Fibroblast of lung (primary cell): ENCODE data around the gene ART4. TPM values are rescaled to one million over a fixed set of nuclear protein-coding genes. Genes with fewer than 3 reads are reported as not detected.
A peak's percentile ranks its signal among the peaks of the same experiment; 100 is the strongest.

ENCODE experiments used
- DNase-seq, 2 donors: peaks; one replicate each; pipeline versions ENCODE4 v3.0.0 to v3.0.0-alpha.2; 2010; ENCODE audit warnings: low read depth in 2 of 2
- H2AFZ ChIP-seq: 2 replicates; pipeline ENCODE4 v1.5.1; 2012; ENCODE audit warnings: low read length, control low read depth, inconsistent platforms
- H3K27ac ChIP-seq: 2 replicates; pipeline ENCODE4 v1.5.1; 2011; ENCODE audit warnings: low read length, control low read depth; ENCODE audit not compliant: insufficient read depth
- H3K27me3 ChIP-seq: 2 replicates; pipeline ENCODE4 v1.5.1; 2011; ENCODE audit warnings: mild to moderate bottlenecking, low read length; ENCODE audit not compliant: control insufficient read depth, insufficient read depth
- H3K36me3 ChIP-seq: 2 replicates; pipeline ENCODE4 v1.5.1; 2011; ENCODE audit warnings: low read length; ENCODE audit not compliant: control insufficient read depth, insufficient read depth
- H3K4me1 ChIP-seq: 2 replicates; pipeline ENCODE4 v1.5.1; 2011; ENCODE audit warnings: low read length; ENCODE audit not compliant: control insufficient read depth, insufficient read depth; ENCODE audit errors: extremely low read depth
- H3K4me2 ChIP-seq: 2 replicates; pipeline ENCODE4 v1.5.1; 2011; ENCODE audit warnings: low read length, control low read depth; ENCODE audit not compliant: insufficient read depth; ENCODE audit errors: extremely low read depth
- H3K4me3 ChIP-seq, 4 experiments: fragments of 200-600 bp in 1 of 4; sonication (generic) in 1 of 4; replicated peaks in 1 of 4; 2 replicates each; pipeline ENCODE4 v1.5.1; 2011 to 2016; ENCODE audit warnings: low read length in 4 of 4, low read depth in 3 of 4, mild to moderate bottlenecking in 3 of 4, control low read depth in 2 of 4, inconsistent platforms in 1 of 4, mixed read lengths in 1 of 4; ENCODE audit not compliant: insufficient read depth in 1 of 4; ENCODE audit errors: control extremely low read depth in 1 of 4
- H3K79me2 ChIP-seq: 2 replicates; pipeline ENCODE4 v1.5.1; 2012; ENCODE audit warnings: mild to moderate bottlenecking, low read length, inconsistent platforms; ENCODE audit not compliant: control insufficient read depth, insufficient read depth
- H3K9ac ChIP-seq: 2 replicates; pipeline ENCODE4 v1.5.1; 2011; ENCODE audit warnings: mild to moderate bottlenecking, low read length, control low read depth; ENCODE audit not compliant: insufficient read depth
- H3K9me3 ChIP-seq: 2 replicates; pipeline ENCODE4 v1.5.1; 2012; ENCODE audit warnings: low read depth, low read length; ENCODE audit not compliant: control insufficient read depth, insufficient read depth
- H4K20me1 ChIP-seq: 2 replicates; pipeline ENCODE4 v1.5.1; 2011; ENCODE audit warnings: low read length; ENCODE audit not compliant: control insufficient read depth, insufficient read depth; ENCODE audit errors: extremely low read depth
- CTCF ChIP-seq, 2 donors: IDR thresholded peaks in 1 of 2; conservative IDR thresholded peaks in 1 of 2; 1 replicate in 1 of 2; 2 replicates in 1 of 2; pipeline ENCODE4 v1.5.1; 2011 to 2012; ENCODE audit warnings: low read length in 2 of 2, control low read depth in 1 of 2, inconsistent platforms in 1 of 2, low read depth in 1 of 2, mild to moderate bottlenecking in 1 of 2
- EZH2 ChIP-seq: IDR thresholded peaks from 2 replicates; pipeline ENCODE4 v1.5.1; 2012; ENCODE audit warnings: low read length, control low read depth, mild to moderate bottlenecking; ENCODE audit errors: missing control alignments
- polyA plus RNA-seq, 2 donors: library from polyadenylated mRNA; depleted of rRNA in 1 of 2; stranded (reverse) in 1 of 2; unstranded in 1 of 2; fragments of >200 nt; gene quantifications; 2 replicates each; pipeline ENCODE4 v1.2.1, GENCODE V29; 2011 to 2012; ENCODE audit warnings: missing spikeins in 1 of 2
- total RNA-seq: library from RNA; depleted of rRNA; stranded (reverse); fragments of >200 nt; gene quantifications from 2 replicates; pipeline ENCODE4 v1.2.1, GENCODE V29; 2014

The ART4 gene
- total and polyA plus RNA-seq, 2 donors (not counting 1 experiment from before 2014, with no cell fraction given) = not detected

- TF ChIP-seq EZH2 (no peak), CTCF (conservative IDR thresholded peaks at IDR 0.05 in 1 of 2, IDR thresholded peaks at IDR 0.05 in 1 of 2; ENCODE audit: low read depth in 1 of 2, low read length in 2 of 2) (peak; percentile 30 to 54)
- peak; percentile 27 to 37 for DNase-seq
- H2AFZ ChIP-seq = no peak overlapping the region
- no peak overlapping the region for H3K4me3 ChIP-seq
- no peaks in the 10 kb centered on the region for H3K9me3 ChIP-seq
- H3K36me3 ChIP-seq = no peaks in the 10 kb centered on the region
- no peak overlapping the region for H3K4me2 ChIP-seq
- no peak overlapping the region for H3K9ac ChIP-seq
- H3K79me2 ChIP-seq = no peaks in the 10 kb centered on the region
- H3K27me3 ChIP-seq = no peaks in the 10 kb centered on the region
- no peaks in the 10 kb centered on the region for H3K4me1 ChIP-seq
- H3K27ac ChIP-seq = no peak overlapping the region
- H4K20me1 ChIP-seq = no peaks in the 10 kb centered on the region
These were observed 32.3 kb downstream of the ART4 start for GRCh38 chr12:14810953-14811483.

- no peaks in the 10 kb centered on the region for H3K27me3 ChIP-seq
- no peaks in the 10 kb centered on the region for H3K4me1 ChIP-seq
- no peak overlapping the region for H3K4me2 ChIP-seq
- no peaks in the 10 kb centered on the region for H3K79me2 ChIP-seq
- no peak overlapping the region for H2AFZ ChIP-seq
- H3K9me3 ChIP-seq = no peaks in the 10 kb centered on the region
- H3K27ac ChIP-seq = no peak overlapping the region
- no peak overlapping the region for H3K9ac ChIP-seq
- no peak for TF ChIP-seq EZH2
- no peak for TF ChIP-seq CTCF (conservative IDR thresholded peaks at IDR 0.05 in 1 of 2, IDR thresholded peaks at IDR 0.05 in 1 of 2; ENCODE audit: low read depth in 1 of 2, low read length in 2 of 2)
- H3K36me3 ChIP-seq = no peaks in the 10 kb centered on the region
- no peak for DNase-seq
- H3K4me3 ChIP-seq = no peak overlapping the region
- H4K20me1 ChIP-seq = no peaks in the 10 kb centered on the region
These were observed 33.0 kb downstream of the ART4 start for GRCh38 chr12:14810167-14810952.

DNA sequence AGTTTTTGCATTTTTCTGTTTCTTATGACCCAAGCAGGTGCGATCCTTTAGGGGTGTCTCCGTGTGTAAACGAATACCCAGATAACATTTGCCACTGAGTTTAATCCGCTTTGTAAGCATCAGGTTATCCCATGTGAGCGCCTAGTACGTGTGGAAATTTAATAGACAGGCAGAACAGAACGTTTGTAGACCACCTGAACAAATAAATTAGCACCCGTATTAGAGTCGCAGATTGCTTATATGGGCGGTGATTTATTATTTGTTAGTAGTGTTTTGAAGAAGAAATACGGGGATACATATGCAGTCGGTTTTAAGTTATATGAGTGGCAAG is 39.5 kb downstream of the ART4 start:
- H3K4me3 ChIP-seq = peak overlapping the region; percentile 31 to 89 (median 62)
- no peaks in the 10 kb centered on the region for H3K36me3 ChIP-seq
- H3K9me3 ChIP-seq = no peaks in the 10 kb centered on the region
- TF ChIP-seq EZH2 (no peak), CTCF (conservative IDR thresholded peaks at IDR 0.05 in 1 of 2, IDR thresholded peaks at IDR 0.05 in 1 of 2; ENCODE audit: low read depth in 1 of 2, low read length in 2 of 2) (no peak)
- H3K4me1 ChIP-seq = peaks cover 2% of the 10 kb centered on the region
- H3K79me2 ChIP-seq = peaks cover 36% of the 10 kb centered on the region
- H4K20me1 ChIP-seq = no peaks in the 10 kb centered on the region
- H3K27ac ChIP-seq = peak overlapping the region; percentile 98
- no peaks in the 10 kb centered on the region for H3K27me3 ChIP-seq
- peak overlapping the region; percentile 28 for H3K9ac ChIP-seq
- H3K4me2 ChIP-seq = peak overlapping the region; percentile 94
- H2AFZ ChIP-seq = peak overlapping the region; percentile 5
- DNase-seq = no peak
